Smooth muscle cell (in vitro differentiated cells): ENCODE data around the gene SLX1B. TPM values are rescaled to one million over a fixed set of nuclear protein-coding genes. Genes with fewer than 3 reads are reported as not detected.
"Not testable (repeated sequence)": the region's sequence is repeated elsewhere in the genome, so short reads cannot be mapped to it uniquely, and the experiment has no call there.

ENCODE experiments used
- DNase-seq: peaks from one replicate; lab custom pipeline; 2025; ENCODE audit not compliant: unreplicated experiment; lab: John Stamatoyannopoulos, UW
- H2AFZ ChIP-seq: fragments of 200-600 bp; sonication (generic); 2 replicates; pipeline ENCODE4 v1.6.0; 2016; ENCODE audit warnings: antibody characterized with exemption, low read depth, mild to moderate bottlenecking
- H3F3A ChIP-seq: fragments of 200-600 bp; sonication (generic); 2 replicates; pipeline ENCODE4 v1.6.0; 2017; ENCODE audit warnings: antibody characterized with exemption, low read depth
- H3K27ac ChIP-seq: fragments of 200-600 bp; sonication (generic); 2 replicates; pipeline ENCODE4 v1.5.1; 2016; ENCODE audit warnings: low read depth, mild to moderate bottlenecking
- H3K27me3 ChIP-seq: fragments of 200-600 bp; sonication (generic); 2 replicates; pipeline ENCODE4 v1.6.1; 2016; ENCODE audit warnings: low read depth, mild to moderate bottlenecking
- H3K36me3 ChIP-seq: fragments of 200-600 bp; sonication (generic); 2 replicates; pipeline ENCODE4 v1.5.1; 2016; ENCODE audit warnings: low read depth
- H3K4me1 ChIP-seq: fragments of 200-600 bp; sonication (generic); 2 replicates; pipeline ENCODE4 v1.5.1; 2016; ENCODE audit warnings: low read depth
- H3K4me2 ChIP-seq: fragments of 200-600 bp; sonication (generic); 2 replicates; pipeline ENCODE4 v1.6.0; 2016; ENCODE audit warnings: mild to moderate bottlenecking
- H3K4me3 ChIP-seq: fragments of 200-600 bp; sonication (generic); 2 replicates; pipeline ENCODE4 v1.5.1; 2016; ENCODE audit warnings: mild to moderate bottlenecking
- H3K79me2 ChIP-seq: fragments of 200-600 bp; sonication (generic); 2 replicates; pipeline ENCODE4 v1.6.0; 2016; ENCODE audit warnings: low read depth, mild to moderate bottlenecking
- H3K9ac ChIP-seq: fragments of 200-600 bp; sonication (generic); 2 replicates; pipeline ENCODE4 v1.6.0; 2016; ENCODE audit warnings: low read depth
- H3K9me3 ChIP-seq: fragments of 200-600 bp; sonication (generic); replicated peaks from 2 replicates; pipeline ENCODE4 v1.5.1; 2016; ENCODE audit warnings: low read depth
- H4K20me1 ChIP-seq: fragments of 200-600 bp; sonication (generic); 2 replicates; pipeline ENCODE4 v1.6.0; 2016; ENCODE audit warnings: low read depth
- WGBS: methylation state at CpG from one replicate; pipeline ENCODE4 v1.1.7; 2016; ENCODE audit warnings: low lambda C conversion rate; 5-methylcytosine and 5-hydroxymethylcytosine counted together
- polyA plus RNA-seq: library from polyadenylated mRNA; unstranded; fragments of >200 nt; fragmentation: Nextera tagmentation; extraction: Ambion mirVana; gene quantifications from 2 replicates; pipeline ENCODE4 v1.2.1, GENCODE V29; 2016
- total RNA-seq: library from RNA; depleted of rRNA; stranded (reverse); fragments of >200 nt; gene quantifications from 2 replicates; pipeline ENCODE4 v1.2.3, GENCODE V29; 2014

The SLX1B gene
- 17.3 and 35.1 TPM in 2 replicates for total RNA-seq
- 6.5 and 10.7 TPM in 2 replicates for polyA plus RNA-seq

DNA sequence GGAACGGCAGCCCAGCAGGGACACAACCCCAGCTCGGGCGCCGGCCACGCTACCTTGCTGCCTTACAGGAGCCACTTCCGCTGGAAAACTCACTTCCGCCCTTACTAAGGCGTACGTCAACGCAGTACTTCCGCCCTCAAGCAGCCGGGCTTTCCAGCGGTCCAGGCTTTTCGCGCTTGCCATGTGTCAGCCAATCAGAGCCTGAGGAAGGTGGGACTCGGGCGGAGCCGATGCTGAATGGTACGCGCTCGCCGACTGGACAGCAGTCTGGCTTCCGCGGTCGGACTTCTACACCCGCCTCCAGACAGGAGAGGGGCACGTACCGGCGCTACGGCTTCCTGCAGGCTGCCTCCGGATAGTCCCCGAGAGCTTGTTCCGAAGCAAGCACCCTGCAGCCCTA lies at the start of gene SLX1B, which contains the start of gene BOLA2:
SLX1B (plus strand) TSS at position 265 of the 400 bp plus-strand sequence.
BOLA2 (minus strand) TSS at position 83 of the 400 bp plus-strand sequence. CDS start 98 bp downstream, outside the sequence.
- H3K9ac ChIP-seq, H2AFZ ChIP-seq, H3K4me1 ChIP-seq, H3F3A ChIP-seq, H3K79me2 ChIP-seq, H3K4me3 ChIP-seq, H4K20me1 ChIP-seq, H3K27me3 ChIP-seq, H3K36me3 ChIP-seq, H3K4me2 ChIP-seq, H3K9me3 ChIP-seq, H3K27ac ChIP-seq, DNase-seq: not testable (repeated sequence)
- WGBS: no CpG with 5 or more reads among the region's 33 CpGs

GRCh38 chr16:29405249-29405648 lies 49.1 kb upstream of the SLX1B start:
- H3K9me3 ChIP-seq, H3K4me1 ChIP-seq, H3F3A ChIP-seq, H2AFZ ChIP-seq, H3K27me3 ChIP-seq, H3K36me3 ChIP-seq, H3K27ac ChIP-seq, H4K20me1 ChIP-seq, H3K9ac ChIP-seq, H3K4me3 ChIP-seq, H3K4me2 ChIP-seq, DNase-seq, H3K79me2 ChIP-seq: not testable (repeated sequence)
- 56% methylated on average over 7 of the region's 7 CpGs for WGBS

GRCh38 chr16:29423587-29423986 lies 30.7 kb upstream of the SLX1B start:
- not testable (repeated sequence) for H3K9ac ChIP-seq, H3K4me1 ChIP-seq, H4K20me1 ChIP-seq, DNase-seq, H3F3A ChIP-seq, H3K27ac ChIP-seq, H3K4me2 ChIP-seq, H3K27me3 ChIP-seq, H3K79me2 ChIP-seq, H2AFZ ChIP-seq, H3K36me3 ChIP-seq, H3K9me3 ChIP-seq, H3K4me3 ChIP-seq
- WGBS: 100% methylated on average over 2 of the region's 2 CpGs

DNA sequence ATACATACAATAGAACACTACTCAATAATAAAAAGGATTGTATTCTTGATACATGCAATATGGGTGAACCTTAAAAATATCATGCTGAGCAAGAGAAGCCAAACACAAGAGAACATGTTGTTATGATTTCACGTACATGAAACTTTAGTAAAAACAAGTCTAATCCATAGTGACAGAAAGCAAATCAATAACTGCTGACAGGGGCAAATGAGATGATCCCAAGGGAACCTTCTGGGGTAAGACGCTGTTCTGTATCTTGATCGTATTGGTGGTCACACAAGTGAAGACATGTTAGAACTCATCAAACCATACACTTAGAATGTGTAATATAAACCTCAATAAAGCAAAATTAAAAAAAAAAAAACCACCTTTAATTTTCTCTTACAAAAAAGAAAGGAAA lies 28.9 kb upstream of the SLX1B start:
- not testable (repeated sequence) for H2AFZ ChIP-seq, DNase-seq, H3K27ac ChIP-seq, H3F3A ChIP-seq, H3K27me3 ChIP-seq, H3K4me1 ChIP-seq, H3K9ac ChIP-seq, H3K4me2 ChIP-seq, H3K9me3 ChIP-seq, H3K36me3 ChIP-seq, H3K79me2 ChIP-seq, H3K4me3 ChIP-seq, H4K20me1 ChIP-seq
- 91% methylated on average over 3 of the region's 3 CpGs for WGBS

DNA sequence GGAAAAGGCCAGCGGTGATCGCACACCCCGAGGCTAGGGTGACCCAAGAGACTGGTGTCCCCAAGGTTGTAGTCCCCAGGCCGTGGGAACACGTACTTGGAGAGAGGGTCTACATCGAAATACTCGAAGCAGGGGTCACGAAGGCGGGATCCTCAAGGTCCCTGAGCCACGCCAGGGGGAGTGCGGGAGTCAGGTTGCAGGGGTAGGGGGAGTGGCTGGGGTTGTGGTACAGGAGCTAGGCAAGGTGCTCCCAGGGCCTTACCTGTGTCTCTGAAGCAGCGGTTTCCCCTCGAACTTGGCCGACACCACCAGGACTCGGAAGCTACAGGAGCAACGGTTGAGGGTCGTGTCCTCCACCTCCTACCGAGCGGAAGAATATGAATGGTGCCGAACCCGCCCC lies 579 bp upstream of the SLX1B start:
- not testable (repeated sequence) for H4K20me1 ChIP-seq, H3K4me2 ChIP-seq, H2AFZ ChIP-seq, DNase-seq, H3K4me1 ChIP-seq, H3K4me3 ChIP-seq, H3K27me3 ChIP-seq, H3F3A ChIP-seq, H3K36me3 ChIP-seq, H3K9ac ChIP-seq, H3K79me2 ChIP-seq, H3K9me3 ChIP-seq, H3K27ac ChIP-seq
- WGBS: no CpG with 5 or more reads among the region's 21 CpGs

DNA sequence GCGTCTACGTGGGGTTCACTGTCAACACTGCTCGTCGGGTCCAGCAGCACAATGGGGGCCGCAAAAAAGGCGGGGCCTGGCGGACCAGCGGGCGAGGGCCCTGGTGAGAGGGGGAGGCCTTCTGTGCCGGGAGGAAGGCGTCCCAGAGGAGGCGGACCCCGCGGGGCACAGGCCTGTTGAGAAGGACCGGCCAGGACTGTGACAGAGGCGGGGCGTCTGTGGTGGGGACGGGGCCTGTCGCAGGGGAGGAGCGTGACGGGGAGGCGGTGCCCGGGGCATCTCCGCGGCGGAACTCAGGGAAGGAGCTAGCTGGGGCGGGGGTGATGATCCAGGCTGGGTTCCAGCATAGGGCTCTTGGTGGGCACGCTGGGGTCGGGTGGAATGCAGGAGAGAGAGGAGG lies 495 bp downstream of the SLX1B start:
- H3K27ac ChIP-seq, H3K9me3 ChIP-seq, DNase-seq, H3F3A ChIP-seq, H3K9ac ChIP-seq, H3K4me2 ChIP-seq, H3K4me3 ChIP-seq, H3K36me3 ChIP-seq, H2AFZ ChIP-seq, H3K79me2 ChIP-seq, H4K20me1 ChIP-seq, H3K4me1 ChIP-seq, H3K27me3 ChIP-seq: not testable (repeated sequence)
- WGBS: no CpG with 5 or more reads among the region's 29 CpGs

DNA sequence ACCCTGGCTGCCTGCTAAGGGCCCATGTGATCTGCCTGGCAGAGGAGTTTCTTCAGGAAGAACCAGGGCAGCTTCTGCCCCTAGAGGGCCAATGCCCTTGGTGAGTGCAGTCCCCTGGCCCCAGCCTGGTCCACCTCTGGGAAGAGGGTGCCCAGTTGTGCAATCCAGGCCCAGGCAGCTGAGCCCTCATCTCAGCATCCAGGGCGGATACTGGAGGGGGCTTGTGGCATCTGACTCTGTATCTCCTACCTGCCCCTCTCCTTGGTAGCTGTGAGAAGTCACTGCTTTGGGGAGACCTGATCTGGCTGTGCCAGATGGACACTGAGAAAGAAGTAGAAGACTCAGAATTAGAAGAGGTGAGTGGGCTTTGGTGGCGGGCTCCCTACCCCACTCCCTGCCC lies 3.3 kb downstream of the SLX1B start:
- H3K36me3 ChIP-seq, H3K4me2 ChIP-seq, H3K9ac ChIP-seq, H3K4me3 ChIP-seq, DNase-seq, H4K20me1 ChIP-seq, H3K4me1 ChIP-seq, H3K9me3 ChIP-seq, H3K79me2 ChIP-seq, H2AFZ ChIP-seq, H3F3A ChIP-seq, H3K27ac ChIP-seq, H3K27me3 ChIP-seq: not testable (repeated sequence)
- 96% methylated on average over 1 of the region's 2 CpGs for WGBS

- H3K4me2 ChIP-seq, H3K27me3 ChIP-seq, H3K4me1 ChIP-seq, DNase-seq, H3K9me3 ChIP-seq, H3K27ac ChIP-seq, H3K36me3 ChIP-seq, H3K4me3 ChIP-seq, H2AFZ ChIP-seq, H3K9ac ChIP-seq, H4K20me1 ChIP-seq, H3K79me2 ChIP-seq, H3F3A ChIP-seq: not testable (repeated sequence)
- no CpG with 5 or more reads among the region's 13 CpGs for WGBS
Observed at GRCh38 chr16:29459706-29460646, 5.6 kb downstream of the SLX1B start, which contains the start of gene SULT1A4. SULT1A4 (plus strand) TSS chr16:29459913; CDS start chr16:29461386, 1,473 bp downstream.
